Chondrocyte (in vitro differentiated cells): Measurements from ENCODE around the gene GPC6. TPM values are rescaled to one million over a fixed set of nuclear protein-coding genes. Genes with fewer than 3 reads are reported as not detected.

Source experiments
- DNase-seq: peaks from one replicate; pipeline ENCODE4 v3.0.0; 2021; ENCODE audit warnings: mixed read lengths, low spot score
- H3K27ac Mint-ChIP-seq: one replicate; pipeline ENCODE4 v1.8.0; 2021; ENCODE audit warnings: mild to moderate bottlenecking, moderate library complexity, mixed read lengths; ENCODE audit not compliant: unreplicated experiment
- H3K27me3 Mint-ChIP-seq: 2 replicates; pipeline ENCODE4 v1.8.0; 2021; ENCODE audit warnings: low read depth, mixed read lengths
- H3K36me3 Mint-ChIP-seq: 2 replicates; pipeline ENCODE4 v1.8.0; 2021; ENCODE audit warnings: low read depth, mixed read lengths
- H3K4me1 Mint-ChIP-seq: 2 replicates; pipeline ENCODE4 v1.8.0; 2021; ENCODE audit warnings: low read depth, mild to moderate bottlenecking, mixed read lengths
- H3K4me3 Mint-ChIP-seq: one replicate; pipeline ENCODE4 v1.8.0; 2021; ENCODE audit warnings: mild to moderate bottlenecking, moderate library complexity, mixed read lengths; ENCODE audit not compliant: unreplicated experiment
- H3K9me3 Mint-ChIP-seq: 2 replicates; pipeline ENCODE4 v1.8.0; 2021; ENCODE audit warnings: low read depth, mixed read lengths
- total RNA-seq: library from RNA; stranded (reverse); gene quantifications from 3 replicates; pipeline ENCODE4 v1.2.1, GENCODE V29; 2021
- TF ChIP-seq, protein P1 (sequence below): fragments of 200-600 bp; sonication (generic); IDR thresholded peaks from 2 replicates; pipeline ENCODE4 v1.5.0; 2021; ENCODE audit warnings: antibody characterized with exemption, mild to moderate bottlenecking, moderate library complexity

The GPC6 gene
- total RNA-seq, 1 donor from 2014 or later: 76.1 TPM

GRCh38 chr13:94315188-94315587 lies 1088.6 kb downstream of the GPC6 start:
- H3K4me3 Mint-ChIP-seq: no peak overlapping the region
- no peaks in the 10 kb centered on the region for H3K9me3 Mint-ChIP-seq
- H3K36me3 Mint-ChIP-seq: no peaks in the 10 kb centered on the region
- H3K27me3 Mint-ChIP-seq: no peaks in the 10 kb centered on the region
- H3K4me1 Mint-ChIP-seq: peaks cover 59% of the 10 kb centered on the region
- TF ChIP-seq, protein P1, sequence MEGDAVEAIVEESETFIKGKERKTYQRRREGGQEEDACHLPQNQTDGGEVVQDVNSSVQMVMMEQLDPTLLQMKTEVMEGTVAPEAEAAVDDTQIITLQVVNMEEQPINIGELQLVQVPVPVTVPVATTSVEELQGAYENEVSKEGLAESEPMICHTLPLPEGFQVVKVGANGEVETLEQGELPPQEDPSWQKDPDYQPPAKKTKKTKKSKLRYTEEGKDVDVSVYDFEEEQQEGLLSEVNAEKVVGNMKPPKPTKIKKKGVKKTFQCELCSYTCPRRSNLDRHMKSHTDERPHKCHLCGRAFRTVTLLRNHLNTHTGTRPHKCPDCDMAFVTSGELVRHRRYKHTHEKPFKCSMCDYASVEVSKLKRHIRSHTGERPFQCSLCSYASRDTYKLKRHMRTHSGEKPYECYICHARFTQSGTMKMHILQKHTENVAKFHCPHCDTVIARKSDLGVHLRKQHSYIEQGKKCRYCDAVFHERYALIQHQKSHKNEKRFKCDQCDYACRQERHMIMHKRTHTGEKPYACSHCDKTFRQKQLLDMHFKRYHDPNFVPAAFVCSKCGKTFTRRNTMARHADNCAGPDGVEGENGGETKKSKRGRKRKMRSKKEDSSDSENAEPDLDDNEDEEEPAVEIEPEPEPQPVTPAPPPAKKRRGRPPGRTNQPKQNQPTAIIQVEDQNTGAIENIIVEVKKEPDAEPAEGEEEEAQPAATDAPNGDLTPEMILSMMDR: no peak
- no peak overlapping the region for H3K27ac Mint-ChIP-seq
- no peak for DNase-seq

GRCh38 chr13:94317063-94317491 lies 1090.5 kb downstream of the GPC6 start:
- H3K27me3 Mint-ChIP-seq: no peaks in the 10 kb centered on the region
- peak overlapping the region; percentile 43 for H3K27ac Mint-ChIP-seq
- TF ChIP-seq, protein P1: no peak
- H3K36me3 Mint-ChIP-seq: peaks cover 2% of the 10 kb centered on the region
- H3K9me3 Mint-ChIP-seq: peaks cover 3% of the 10 kb centered on the region
- no peak overlapping the region for H3K4me3 Mint-ChIP-seq
- DNase-seq: no peak
- H3K4me1 Mint-ChIP-seq: peaks cover 43% of the 10 kb centered on the region

DNA sequence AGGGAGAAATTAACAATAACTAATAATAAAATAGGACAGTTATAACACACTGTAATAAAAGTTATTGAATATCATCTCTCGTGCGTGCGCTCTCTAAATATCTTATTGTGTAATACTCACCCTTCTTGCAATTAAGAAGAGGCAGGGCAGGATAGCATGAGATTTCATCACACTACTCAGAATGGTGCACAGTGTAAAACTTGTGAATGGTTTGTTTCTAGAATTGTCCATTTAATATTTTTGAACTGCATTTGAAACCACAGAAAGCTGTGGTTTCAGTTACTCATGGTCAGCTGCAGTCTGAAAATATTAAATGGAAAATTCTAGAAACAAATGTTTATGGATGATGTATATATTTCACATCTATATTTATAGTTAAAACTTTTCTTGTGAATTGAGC lies 1091.8 kb downstream of the GPC6 start:
- H3K9me3 Mint-ChIP-seq: peaks cover 3% of the 10 kb centered on the region
- H3K4me1 Mint-ChIP-seq: peaks cover 31% of the 10 kb centered on the region
- TF ChIP-seq, protein P1: no peak
- DNase-seq: no peak
- peaks cover 2% of the 10 kb centered on the region for H3K36me3 Mint-ChIP-seq
- no peak overlapping the region for H3K4me3 Mint-ChIP-seq
- H3K27ac Mint-ChIP-seq: no peak overlapping the region
- H3K27me3 Mint-ChIP-seq: no peaks in the 10 kb centered on the region

DNA sequence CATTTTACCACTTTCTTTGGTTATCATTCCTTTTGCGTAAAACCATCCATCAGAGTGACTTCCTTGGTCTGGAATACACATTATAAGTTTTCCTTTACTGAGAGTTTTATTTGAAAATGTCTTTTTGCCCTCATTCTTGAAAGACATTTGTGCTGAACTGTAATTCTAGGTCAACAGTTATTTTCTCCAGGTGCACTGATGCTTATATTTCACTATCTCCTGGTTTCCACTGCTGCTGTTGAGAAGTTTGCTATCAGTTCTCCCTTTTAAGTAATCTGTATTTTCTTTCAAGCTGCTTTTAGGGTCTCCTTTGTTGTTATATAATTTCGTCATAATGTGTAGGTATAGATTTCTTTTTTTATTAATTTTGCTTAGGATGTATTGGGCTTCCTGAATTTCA lies 1092.9 kb downstream of the GPC6 start:
- Mint-ChIP-seq H3K27ac (no peak overlapping the region), H3K36me3 (peaks cover 2% of the 10 kb centered on the region), H3K9me3 (peaks cover 3% of the 10 kb centered on the region), H3K4me1 (peaks cover 37% of the 10 kb centered on the region), H3K27me3 (no peaks in the 10 kb centered on the region), H3K4me3 (no peak overlapping the region)
- TF ChIP-seq, protein P1: no peak
- no peak for DNase-seq

- no peak for DNase-seq
- H3K36me3 Mint-ChIP-seq: peaks cover 2% of the 10 kb centered on the region
- TF ChIP-seq, protein P1: no peak
- no peaks in the 10 kb centered on the region for H3K27me3 Mint-ChIP-seq
- peaks cover 53% of the 10 kb centered on the region for H3K4me1 Mint-ChIP-seq
- peaks cover 3% of the 10 kb centered on the region for H3K9me3 Mint-ChIP-seq
- H3K4me3 Mint-ChIP-seq: no peak overlapping the region
- no peak overlapping the region for H3K27ac Mint-ChIP-seq
Observed at GRCh38 chr13:94322925-94323763, 1096.5 kb downstream of the GPC6 start.
